GM12891 (cell line): ENCODE results near the gene SRSF5.

ENCODE experiments used
- POLR2A ChIP-seq: IDR thresholded peaks from 2 replicates; pipeline ENCODE4 v1.6.1; 2011; ENCODE audit warnings: low read depth, low read length, control low read depth
- POLR2AphosphoS5 ChIP-seq: IDR thresholded peaks from 2 replicates; pipeline ENCODE4 v1.6.1; 2011; ENCODE audit warnings: low read depth, low read length, control low read depth
- TAF1 ChIP-seq: IDR thresholded peaks from 2 replicates; pipeline ENCODE4 v1.6.1; 2011; ENCODE audit warnings: low read depth, low read length, control low read depth

GRCh38 chr14:69789118-69789640 lies 22.2 kb downstream of the SRSF5 start:
- TF ChIP-seq TAF1 (no peak), POLR2A (no peak), POLR2AphosphoS5 (no peak)
